Superior temporal gyrus (tissue), 1 donor: ENCODE data around the gene SP8.

ENCODE experiments used
- DNase-seq: peaks from one replicate; pipeline ENCODE4 v3.0.0-alpha.2; 2016; ENCODE audit errors: extremely low spot score

The SP8 gene

GRCh38 chr7:20754001-20754400 lies 32.7 kb downstream of the SP8 start:
- no peak for DNase-seq

DNA sequence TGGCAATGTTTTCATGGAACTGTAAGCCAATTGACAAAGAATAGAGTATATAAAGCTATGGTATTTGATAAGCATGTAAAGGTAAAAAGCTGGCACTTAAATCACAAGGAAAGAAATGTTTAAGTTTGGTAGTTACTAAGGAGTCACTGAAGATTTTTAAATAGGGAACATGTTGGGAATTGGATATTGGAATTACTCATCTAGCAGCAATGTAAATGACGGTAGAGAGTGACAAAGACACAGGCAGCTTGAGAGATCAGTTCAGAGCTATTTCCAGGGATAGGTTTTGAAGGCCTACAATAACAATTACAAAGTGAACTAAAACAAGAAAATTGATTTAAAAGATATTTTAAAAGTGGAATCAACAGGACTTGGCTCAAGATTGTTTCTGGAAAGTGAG lies 36.8 kb downstream of the SP8 start:
- no peak for DNase-seq

GRCh38 chr7:20748853-20749252 lies 37.8 kb downstream of the SP8 start:
- DNase-seq = no peak

GRCh38 chr7:20747001-20747400 lies 39.7 kb downstream of the SP8 start:
- DNase-seq = no peak

DNA sequence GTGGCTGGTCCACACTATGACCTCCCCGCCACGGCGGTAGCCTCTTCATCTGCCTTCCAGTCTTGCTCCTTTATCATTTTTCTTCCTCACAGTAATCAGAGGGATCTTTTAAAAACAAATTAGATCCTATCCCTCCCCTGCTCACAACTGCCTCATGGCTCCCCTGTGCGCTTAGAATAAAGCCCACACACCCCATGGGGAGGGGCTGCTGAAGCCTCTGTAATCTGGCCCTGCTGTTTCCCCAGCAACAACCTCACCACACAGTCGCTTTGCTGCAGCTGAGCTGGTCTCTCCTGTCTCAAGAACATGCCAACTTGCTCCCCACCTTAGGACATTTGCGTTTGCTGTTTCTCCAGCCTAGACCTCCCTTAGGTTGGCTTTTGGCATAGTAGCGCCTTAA lies 41.0 kb downstream of the SP8 start:
- DNase-seq = no peak

- DNase-seq = no peak
These were observed 41.7 kb downstream of the SP8 start for GRCh38 chr7:20744954-20745446.

- DNase-seq = no peak
These were observed 43.8 kb downstream of the SP8 start for GRCh38 chr7:20742913-20743312.

GRCh38 chr7:20741801-20742200 lies 44.9 kb downstream of the SP8 start:
- no peak for DNase-seq

GRCh38 chr7:20738518-20739481 lies 47.9 kb downstream of the SP8 start:
- no peak for DNase-seq

DNA sequence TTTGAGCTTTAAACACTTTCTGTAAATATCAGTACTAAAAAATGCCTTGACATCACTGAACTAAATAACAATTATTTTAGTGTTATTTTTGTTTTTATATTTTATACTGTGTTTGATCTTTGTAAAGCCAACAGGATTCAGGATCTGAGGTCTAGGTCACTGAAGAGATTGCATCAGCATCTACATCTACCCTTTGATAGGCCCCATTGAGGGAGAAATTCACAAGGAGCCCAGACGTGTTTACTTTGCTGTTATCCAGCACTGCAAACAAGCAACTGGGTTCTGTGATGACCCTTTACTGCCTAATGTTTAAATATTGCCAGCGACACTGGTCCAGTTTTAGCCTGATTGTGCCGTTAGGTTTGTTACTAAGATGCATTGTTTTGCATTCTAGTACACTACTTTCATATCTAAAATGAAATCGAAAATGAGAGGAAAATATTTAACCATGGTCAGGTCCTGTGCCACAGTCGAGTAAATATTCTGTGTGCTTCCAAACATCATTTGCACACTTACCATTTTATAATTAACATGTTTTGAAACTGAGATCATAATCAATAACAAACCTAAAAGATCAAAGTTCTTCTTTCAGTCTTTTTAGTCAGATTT lies 48.7 kb downstream of the SP8 start:
- DNase-seq = no peak

- no peak for DNase-seq
These were observed 51.2 kb downstream of the SP8 start for GRCh38 chr7:20735346-20736065.
